A549 (cell line): ENCODE data around the gene GNA15. TPM values are rescaled to one million over a fixed set of nuclear protein-coding genes. Genes with fewer than 3 reads are reported as not detected.
A peak's percentile ranks its signal among the peaks of the same experiment; 100 is the strongest.

Experiments used
- ATAC-seq, 2 experiments: fragments of 200-7000 bp in 1 of 2; fragments of >200 bp in 1 of 2; cut with Nextera tagmentation in 1 of 2; cut with Tn5 transposase in 1 of 2; 3 replicates each; pipeline versions ENCODE4 v1.8.0 to v1.9.1; 2018 to 2020; ENCODE audit warnings: mild to moderate bottlenecking in 1 of 2, moderate library complexity in 1 of 2
- CTCF ChIA-PET: fragments of 300-600 bp; sonication (Branson Sonifier 250); formaldehyde crosslinking; extraction: SDS; loops from one replicate; lab custom pipeline; 2021; ENCODE audit warnings: antibody characterized with exemption, inconsistent platforms; lab: Yijun Ruan, JAX
- POLR2A ChIA-PET: fragments of 350-600 bp; formaldehyde crosslinking; extraction: SDS; loops from one replicate; lab custom pipeline; 2021; ENCODE audit warnings: antibody characterized with exemption, inconsistent platforms; lab: Yijun Ruan, JAX
- DNase-seq, 2 experiments: peaks; one replicate each; pipeline versions ENCODE4 v3.0.0 to v3.0.0-alpha.2; 2011 to 2016; ENCODE audit warnings: low read depth in 1 of 2, low spot score in 1 of 2
- FAIRE-seq: peaks from 2 replicates; lab custom pipeline; 2011; peaks lifted over from hg19 to GRCh38; lab: Jason Lieb, UNC
- H3K27ac ChIP-seq, 2 experiments: fragments of >200 bp; sonication (Bioruptor Twin); formaldehyde crosslinking; 3 replicates each; pipeline ENCODE4 v1.5.1; 2016 to 2017
- H3K4me1 ChIP-seq: fragments of >200 bp; sonication (Bioruptor Twin); formaldehyde crosslinking; 3 replicates; pipeline ENCODE4 v1.6.1; 2016
- H3K4me2 ChIP-seq: fragments of >200 bp; sonication (Bioruptor Twin); formaldehyde crosslinking; 3 replicates; pipeline ENCODE4 v1.6.1; 2016
- H3K4me3 ChIP-seq: fragments of >200 bp; sonication (Bioruptor Twin); formaldehyde crosslinking; 3 replicates; pipeline ENCODE4 v1.5.1; 2016
- H3K9me3 ChIP-seq: fragments of >200 bp; sonication (Bioruptor Twin); formaldehyde crosslinking; 3 replicates; pipeline ENCODE4 v1.6.1; 2016
- ATOH8 ChIP-seq: fragments of 250-450 bp; sonication (Bioruptor Pico); IDR thresholded peaks from 2 replicates; pipeline ENCODE4 v1.5.0; 2020; ENCODE audit warnings: low read depth, mild to moderate bottlenecking, moderate library complexity
- CBX8 ChIP-seq: fragments of 200-600 bp; sonication (generic); IDR thresholded peaks from 2 replicates; pipeline ENCODE4 v1.6.1; 2016
- CEBPB ChIP-seq, 2 experiments: fragments of >200 bp in 1 of 2; sonication (Bioruptor Twin) in 1 of 2; formaldehyde crosslinking in 1 of 2; IDR thresholded peaks; 2 replicates each; pipeline ENCODE4 v1.6.1; 2012 to 2016
- CHD2 ChIP-seq: fragments of 150-350 bp; IDR thresholded peaks from 2 replicates; pipeline ENCODE4 v1.6.1; 2014; ENCODE audit warnings: low read length; ENCODE audit not compliant: partially characterized antibody
- FOSB ChIP-seq: fragments of 250-450 bp; sonication (Bioruptor Pico); IDR thresholded peaks from 2 replicates; pipeline ENCODE4 v1.5.0; 2020; ENCODE audit warnings: mild to moderate bottlenecking, moderate library complexity
- FOXS1 ChIP-seq: fragments of 250-450 bp; sonication (Bioruptor Pico); IDR thresholded peaks from 2 replicates; pipeline ENCODE4 v1.5.0; 2020; ENCODE audit warnings: mild to moderate bottlenecking, moderate library complexity
- GATA3 ChIP-seq: IDR thresholded peaks from 2 replicates; pipeline ENCODE4 v1.6.1; 2012; ENCODE audit warnings: borderline replicate concordance
- HES2 ChIP-seq: fragments of >200 bp; sonication (Bioruptor Twin); formaldehyde crosslinking; IDR thresholded peaks from 2 replicates; pipeline ENCODE4 v1.6.1; 2016
- HMGXB4 ChIP-seq: fragments of 250-450 bp; sonication (Bioruptor Pico); IDR thresholded peaks from 2 replicates; pipeline ENCODE4 v1.5.0; 2021; ENCODE audit warnings: mild to moderate bottlenecking, moderate library complexity, borderline replicate concordance
- HOXA7 ChIP-seq: fragments of 250-450 bp; sonication (Bioruptor Pico); IDR thresholded peaks from 2 replicates; pipeline ENCODE4 v1.5.0; 2020; ENCODE audit warnings: mild to moderate bottlenecking, moderate library complexity
- HOXB5 ChIP-seq: fragments of 250-450 bp; sonication (Bioruptor Pico); IDR thresholded peaks from 2 replicates; pipeline ENCODE4 v1.5.0; 2020; ENCODE audit warnings: mild to moderate bottlenecking, moderate library complexity
- JUN ChIP-seq, 2 experiments: fragments of >200 bp; sonication (Bioruptor Twin); formaldehyde crosslinking; IDR thresholded peaks; 2 replicates in 1 of 2; 3 replicates in 1 of 2; pipeline ENCODE4 v1.6.1; 2016 to 2017
- JUNB ChIP-seq: fragments of >200 bp; sonication (Bioruptor Twin); formaldehyde crosslinking; IDR thresholded peaks from 2 replicates; pipeline ENCODE4 v1.6.1; 2016
- KDM1A ChIP-seq: fragments of 200-600 bp; sonication (generic); IDR thresholded peaks from 2 replicates; pipeline ENCODE4 v1.6.1; 2016; ENCODE audit warnings: low read depth, mild to moderate bottlenecking
- KDM5A ChIP-seq: fragments of 200-600 bp; sonication (generic); IDR thresholded peaks from 2 replicates; pipeline ENCODE4 v1.6.1; 2016; ENCODE audit warnings: antibody characterized with exemption, mild to moderate bottlenecking
- MAZ ChIP-seq: fragments of 150-350 bp; IDR thresholded peaks from 2 replicates; pipeline ENCODE4 v1.6.1; 2014; ENCODE audit warnings: antibody characterized with exemption, low read depth, low read length, borderline replicate concordance
- NFE2L2 ChIP-seq: fragments of 150-350 bp; conservative IDR thresholded peaks from 2 replicates; pipeline ENCODE4 v1.6.1; 2014; ENCODE audit warnings: low read length
- NR3C1 ChIP-seq: fragments of >200 bp; sonication (Bioruptor Twin); formaldehyde crosslinking; IDR thresholded peaks from 3 replicates; pipeline ENCODE4 v1.6.1; 2017
- PHF8 ChIP-seq: fragments of 200-600 bp; sonication (generic); IDR thresholded peaks from 2 replicates; pipeline ENCODE4 v1.6.1; 2016; ENCODE audit warnings: low read depth, mild to moderate bottlenecking, antibody characterized with exemption, moderate library complexity, borderline replicate concordance
- RAD21 ChIP-seq, 2 experiments: fragments of >200 bp in 1 of 2; sonication (Bioruptor Twin) in 1 of 2; formaldehyde crosslinking in 1 of 2; IDR thresholded peaks in 1 of 2; conservative IDR thresholded peaks in 1 of 2; 2 replicates in 1 of 2; 3 replicates in 1 of 2; pipeline ENCODE4 v1.6.1; 2012 to 2018; ENCODE audit warnings: inconsistent platforms in 1 of 2
- SMC3 ChIP-seq: fragments of >200 bp; sonication (Bioruptor Twin); formaldehyde crosslinking; IDR thresholded peaks from 3 replicates; pipeline ENCODE4 v1.6.1; 2018; ENCODE audit warnings: inconsistent platforms
- SREBF2 ChIP-seq: fragments of 450-650 bp; IDR thresholded peaks from 2 replicates; pipeline ENCODE4 v1.6.1; 2014; ENCODE audit warnings: mild to moderate bottlenecking, moderate library complexity
- TFCP2L1 ChIP-seq: fragments of 250-450 bp; sonication (Bioruptor Pico); IDR thresholded peaks from 2 replicates; pipeline ENCODE4 v1.5.0; 2021; ENCODE audit warnings: mild to moderate bottlenecking
- TP53 ChIP-seq: fragments of 250-450 bp; sonication (Bioruptor Pico); IDR thresholded peaks from 2 replicates; pipeline ENCODE4 v1.5.0; 2021; ENCODE audit warnings: mild to moderate bottlenecking, moderate library complexity
- ZFP36 ChIP-seq: fragments of 450-650 bp; IDR thresholded peaks from 2 replicates; pipeline ENCODE4 v1.6.1; 2014; ENCODE audit warnings: borderline replicate concordance; ENCODE audit not compliant: partially characterized antibody
- WGBS: methylation state at CpG from one replicate; pipeline ENCODE4 v1.1.6; 2017; ENCODE audit errors: missing lambda C conversion rate; 5-methylcytosine and 5-hydroxymethylcytosine counted together
- polyA plus RNA-seq, 4 experiments: library from polyadenylated mRNA; depleted of rRNA in 3 of 4; stranded (reverse); fragments of >200 nt; fragmentation: RNase III in 1 of 4; extraction: RNeasy Plus Mini Kit Qiagen cat#74134 plus additional on column Dnase treatment in 1 of 4; gene quantifications; 2 replicates in 3 of 4; 3 replicates in 1 of 4; pipeline ENCODE4 v1.2.3, GENCODE V29; 2011 to 2017
- TF ChIP-seq, protein P1 (sequence below): fragments of 150-350 bp; IDR thresholded peaks from 2 replicates; pipeline ENCODE4 v1.6.1; 2014; ENCODE audit warnings: low read depth, mild to moderate bottlenecking, low read length
- TF ChIP-seq, protein P2 (sequence below): fragments of 450-650 bp; IDR thresholded peaks from 2 replicates; pipeline ENCODE4 v1.6.1; 2014; ENCODE audit warnings: antibody characterized with exemption
- TF ChIP-seq, protein P3 (sequence below): fragments of >200 bp; sonication (Bioruptor Twin); formaldehyde crosslinking; IDR thresholded peaks from 3 replicates; pipeline ENCODE4 v1.5.1; 2016
- TF ChIP-seq, protein P4 (sequence below): IDR thresholded peaks from 2 replicates; pipeline ENCODE4 v1.6.1; 2012

Gene GNA15
- polyA plus RNA-seq, 2 of the 4 experiments (the other 2 are of a cell fraction), result 0.06 TPM; not detected in 1

DNA sequence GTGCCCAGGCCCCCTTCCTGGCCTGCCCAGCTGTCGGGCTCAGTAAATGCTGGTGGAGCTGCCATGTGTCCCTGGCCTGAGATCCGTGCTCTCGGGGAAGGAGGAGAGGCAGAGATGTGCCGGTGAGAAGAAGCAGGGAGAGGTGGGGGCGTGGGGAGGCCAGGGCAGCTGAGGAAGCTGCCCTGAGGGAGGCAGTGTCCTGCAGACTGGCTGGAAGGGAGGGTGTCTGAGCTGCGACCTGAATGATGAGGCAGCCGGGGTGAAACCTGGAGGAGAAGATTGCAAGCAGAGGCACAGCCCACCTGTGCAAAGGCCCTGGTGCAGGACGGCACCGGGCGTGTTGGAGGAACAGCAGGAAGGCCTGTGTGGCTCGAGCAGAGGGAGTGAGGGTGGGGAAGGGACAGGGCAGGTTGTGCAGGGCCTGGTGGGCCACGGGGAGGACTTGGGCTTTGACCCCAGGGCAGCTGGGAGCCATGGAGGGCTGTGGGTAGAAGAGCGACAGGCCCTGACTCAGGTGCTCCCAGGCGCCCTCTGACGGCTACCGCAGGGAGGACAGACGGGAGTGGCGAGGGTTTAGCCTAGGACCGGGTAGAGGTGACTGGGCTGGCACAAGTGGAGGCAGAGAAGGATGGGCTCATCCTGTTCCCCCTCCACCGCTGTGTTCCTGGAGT, 74.6 kb downstream of the GNA15 start:
- ChIA-PET POLR2A (no interaction called here), CTCF (interaction anchor here (0.6 to 3.7 kb wide), 7 partner anchors 11 to 563 kb away, joined by 3 to 13 read pairs (median 3); partner anchors contain the start of gene CELF5)
- Histone ChIP-seq H3K27ac (no peak overlapping the region), H3K4me3 (no peak overlapping the region), H3K4me1 (no peaks in the 10 kb centered on the region), H3K9me3 (no peaks in the 10 kb centered on the region), H3K4me2 (no peak overlapping the region)
- FAIRE-seq, result no peak
- peak; percentile 35 to 60 for DNase-seq
- WGBS, result 51% methylated on average over 12 of the region's 20 CpGs
- peak; percentile 78 to 86 for ATAC-seq
- TF ChIP-seq JUNB (no peak), ZFP36 (peak; percentile 91), HMGXB4 (CRISPR knock-in tag) (no peak), HOXA7 (CRISPR knock-in tag) (no peak), FOSB (CRISPR knock-in tag) (no peak), NR3C1 (no peak), TP53 (no peak), ATOH8 (CRISPR knock-in tag) (no peak), GATA3 (no peak), CHD2 (no peak), MAZ (no peak), CEBPB (IDR thresholded peaks at IDR 0.05) (no peak), KDM1A (peak; percentile 82; the same call in 1 of the 2 replicates), PHF8 (no peak), RAD21 (conservative IDR thresholded peaks at IDR 0.05 in 1 of 2, IDR thresholded peaks at IDR 0.05 in 1 of 2) (peak in 1 of 2 experiments; percentile 29; a peak in 1 of 5 replicates), KDM5A (no peak), SMC3 (0 out of 3 replicates have a peak, but pooled peaks have one; percentile 21), HOXB5 (CRISPR knock-in tag) (no peak), CBX8 (no peak), JUN (IDR thresholded peaks at IDR 0.05) (no peak), NFE2L2 (no peak), TFCP2L1 (CRISPR knock-in tag) (no peak), FOXS1 (CRISPR knock-in tag) (no peak), SREBF2 (no peak), HES2 (no peak)
- TF ChIP-seq, protein P1, sequence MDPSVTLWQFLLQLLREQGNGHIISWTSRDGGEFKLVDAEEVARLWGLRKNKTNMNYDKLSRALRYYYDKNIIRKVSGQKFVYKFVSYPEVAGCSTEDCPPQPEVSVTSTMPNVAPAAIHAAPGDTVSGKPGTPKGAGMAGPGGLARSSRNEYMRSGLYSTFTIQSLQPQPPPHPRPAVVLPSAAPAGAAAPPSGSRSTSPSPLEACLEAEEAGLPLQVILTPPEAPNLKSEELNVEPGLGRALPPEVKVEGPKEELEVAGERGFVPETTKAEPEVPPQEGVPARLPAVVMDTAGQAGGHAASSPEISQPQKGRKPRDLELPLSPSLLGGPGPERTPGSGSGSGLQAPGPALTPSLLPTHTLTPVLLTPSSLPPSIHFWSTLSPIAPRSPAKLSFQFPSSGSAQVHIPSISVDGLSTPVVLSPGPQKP, result no peak
- TF ChIP-seq, protein P2, sequence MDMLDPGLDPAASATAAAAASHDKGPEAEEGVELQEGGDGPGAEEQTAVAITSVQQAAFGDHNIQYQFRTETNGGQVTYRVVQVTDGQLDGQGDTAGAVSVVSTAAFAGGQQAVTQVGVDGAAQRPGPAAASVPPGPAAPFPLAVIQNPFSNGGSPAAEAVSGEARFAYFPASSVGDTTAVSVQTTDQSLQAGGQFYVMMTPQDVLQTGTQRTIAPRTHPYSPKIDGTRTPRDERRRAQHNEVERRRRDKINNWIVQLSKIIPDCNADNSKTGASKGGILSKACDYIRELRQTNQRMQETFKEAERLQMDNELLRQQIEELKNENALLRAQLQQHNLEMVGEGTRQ, result no peak
- TF ChIP-seq, protein P3, sequence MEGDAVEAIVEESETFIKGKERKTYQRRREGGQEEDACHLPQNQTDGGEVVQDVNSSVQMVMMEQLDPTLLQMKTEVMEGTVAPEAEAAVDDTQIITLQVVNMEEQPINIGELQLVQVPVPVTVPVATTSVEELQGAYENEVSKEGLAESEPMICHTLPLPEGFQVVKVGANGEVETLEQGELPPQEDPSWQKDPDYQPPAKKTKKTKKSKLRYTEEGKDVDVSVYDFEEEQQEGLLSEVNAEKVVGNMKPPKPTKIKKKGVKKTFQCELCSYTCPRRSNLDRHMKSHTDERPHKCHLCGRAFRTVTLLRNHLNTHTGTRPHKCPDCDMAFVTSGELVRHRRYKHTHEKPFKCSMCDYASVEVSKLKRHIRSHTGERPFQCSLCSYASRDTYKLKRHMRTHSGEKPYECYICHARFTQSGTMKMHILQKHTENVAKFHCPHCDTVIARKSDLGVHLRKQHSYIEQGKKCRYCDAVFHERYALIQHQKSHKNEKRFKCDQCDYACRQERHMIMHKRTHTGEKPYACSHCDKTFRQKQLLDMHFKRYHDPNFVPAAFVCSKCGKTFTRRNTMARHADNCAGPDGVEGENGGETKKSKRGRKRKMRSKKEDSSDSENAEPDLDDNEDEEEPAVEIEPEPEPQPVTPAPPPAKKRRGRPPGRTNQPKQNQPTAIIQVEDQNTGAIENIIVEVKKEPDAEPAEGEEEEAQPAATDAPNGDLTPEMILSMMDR, result peak; percentile 43
- TF ChIP-seq, protein P4, sequence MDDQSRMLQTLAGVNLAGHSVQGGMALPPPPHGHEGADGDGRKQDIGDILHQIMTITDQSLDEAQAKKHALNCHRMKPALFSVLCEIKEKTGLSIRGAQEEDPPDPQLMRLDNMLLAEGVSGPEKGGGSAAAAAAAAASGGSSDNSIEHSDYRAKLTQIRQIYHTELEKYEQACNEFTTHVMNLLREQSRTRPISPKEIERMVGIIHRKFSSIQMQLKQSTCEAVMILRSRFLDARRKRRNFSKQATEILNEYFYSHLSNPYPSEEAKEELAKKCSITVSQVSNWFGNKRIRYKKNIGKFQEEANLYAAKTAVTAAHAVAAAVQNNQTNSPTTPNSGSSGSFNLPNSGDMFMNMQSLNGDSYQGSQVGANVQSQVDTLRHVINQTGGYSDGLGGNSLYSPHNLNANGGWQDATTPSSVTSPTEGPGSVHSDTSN, result no peak
